H7 (cell line): ENCODE results near the gene TMX3. TPM values are rescaled to one million over a fixed set of nuclear protein-coding genes. Genes with fewer than 3 reads are reported as not detected.

Experiments used
- DNase-seq: peaks from one replicate; pipeline ENCODE4 v3.0.0; 2012
- H3K27me3 ChIP-seq: 2 replicates; pipeline ENCODE4 v1.6.0; 2011; ENCODE audit warnings: mild to moderate bottlenecking, low read length; ENCODE audit not compliant: control insufficient read depth, insufficient read depth
- H3K36me3 ChIP-seq: replicated peaks from 2 replicates; pipeline ENCODE4 v1.5.1; 2011; ENCODE audit warnings: low read length; ENCODE audit not compliant: control insufficient read depth, insufficient read depth
- H3K4me3 ChIP-seq: 2 replicates; pipeline ENCODE4 v1.5.1; 2011; ENCODE audit warnings: low read depth, mild to moderate bottlenecking, control low read depth, low read length, moderate library complexity; ENCODE audit not compliant: insufficient read depth
- total RNA-seq: library from RNA; depleted of rRNA; stranded (reverse); fragments of >200 nt; shearing (Covaris generic); gene quantifications from 2 replicates; pipeline ENCODE4 v1.2.3, GENCODE V29; 2014; rRNA removed

The TMX3 gene
- 18.6 and 26.9 TPM in 2 replicates for total RNA-seq

- peaks cover 16% of the 10 kb centered on the region for H3K36me3 ChIP-seq
- no peaks in the 10 kb centered on the region for H3K27me3 ChIP-seq
- peak; percentile 93 for DNase-seq
- peak within 1 kb of the TSS; percentile 88 for H3K4me3 ChIP-seq
Observed at GRCh38 chr18:68714712-68715496, at the start of gene TMX3. TMX3 (minus strand) TSS chr18:68715108; CDS start chr18:68714981, 127 bp downstream.

- H3K36me3 ChIP-seq, result no peaks in the 10 kb centered on the region
- DNase-seq, result no peak
Observed at GRCh38 chr18:68764016-68764415, 49.1 kb upstream of the TMX3 start.

GRCh38 chr18:68763083-68763482 is 48.2 kb upstream of the TMX3 start:
- no peaks in the 10 kb centered on the region for H3K36me3 ChIP-seq
- H3K27me3 ChIP-seq, result no peaks in the 10 kb centered on the region
- H3K4me3 ChIP-seq, result no peak overlapping the region
- DNase-seq, result no peak

More at GRCh38 chr18:68764016-68764415, 49.1 kb upstream of the TMX3 start:
- no peaks in the 10 kb centered on the region for H3K27me3 ChIP-seq
- no peak overlapping the region for H3K4me3 ChIP-seq

- no peak for DNase-seq
- H3K27me3 ChIP-seq, result no peaks in the 10 kb centered on the region
- no peak overlapping the region for H3K4me3 ChIP-seq
- no peaks in the 10 kb centered on the region for H3K36me3 ChIP-seq
Observed at GRCh38 chr18:68759308-68759707, 44.4 kb upstream of the TMX3 start.

GRCh38 chr18:68757126-68757525 is 42.2 kb upstream of the TMX3 start:
- no peak overlapping the region for H3K4me3 ChIP-seq
- DNase-seq, result no peak
- no peaks in the 10 kb centered on the region for H3K27me3 ChIP-seq
- no peaks in the 10 kb centered on the region for H3K36me3 ChIP-seq

- DNase-seq, result no peak
- H3K27me3 ChIP-seq, result no peaks in the 10 kb centered on the region
Observed at GRCh38 chr18:68742206-68742605, 27.3 kb upstream of the TMX3 start.

GRCh38 chr18:68740966-68741365 is 26.1 kb upstream of the TMX3 start:
- DNase-seq, result no peak
- H3K4me3 ChIP-seq, result no peak overlapping the region
- no peaks in the 10 kb centered on the region for H3K27me3 ChIP-seq
- H3K36me3 ChIP-seq, result no peaks in the 10 kb centered on the region

More at GRCh38 chr18:68742206-68742605, 27.3 kb upstream of the TMX3 start:
- H3K4me3 ChIP-seq, result no peak overlapping the region
- no peaks in the 10 kb centered on the region for H3K36me3 ChIP-seq

GRCh38 chr18:68739462-68739861 is 24.6 kb upstream of the TMX3 start:
- Histone ChIP-seq H3K4me3 (no peak overlapping the region), H3K36me3 (no peaks in the 10 kb centered on the region), H3K27me3 (no peaks in the 10 kb centered on the region)
- DNase-seq, result no peak

GRCh38 chr18:68738564-68738963 is 23.7 kb upstream of the TMX3 start:
- Histone ChIP-seq H3K36me3 (no peaks in the 10 kb centered on the region), H3K27me3 (no peaks in the 10 kb centered on the region), H3K4me3 (no peak overlapping the region)
- no peak for DNase-seq

- no peak overlapping the region for H3K4me3 ChIP-seq
- H3K36me3 ChIP-seq, result no peaks in the 10 kb centered on the region
- H3K27me3 ChIP-seq, result no peaks in the 10 kb centered on the region
- peak; percentile 30 for DNase-seq
Observed at GRCh38 chr18:68735483-68736343, 20.8 kb upstream of the TMX3 start.

GRCh38 chr18:68734308-68734707 is 19.4 kb upstream of the TMX3 start:
- no peak overlapping the region for H3K4me3 ChIP-seq
- H3K36me3 ChIP-seq, result no peaks in the 10 kb centered on the region
- H3K27me3 ChIP-seq, result no peaks in the 10 kb centered on the region
- no peak for DNase-seq

GRCh38 chr18:68733707-68734106 is 18.8 kb upstream of the TMX3 start:
- Histone ChIP-seq H3K27me3 (no peaks in the 10 kb centered on the region), H3K4me3 (no peak overlapping the region), H3K36me3 (no peaks in the 10 kb centered on the region)
- no peak for DNase-seq

GRCh38 chr18:68728081-68728700 is 13.3 kb upstream of the TMX3 start:
- H3K4me3 ChIP-seq, result no peak overlapping the region

GRCh38 chr18:68727506-68727905 is 12.6 kb upstream of the TMX3 start:
- H3K4me3 ChIP-seq, result no peak overlapping the region
- H3K36me3 ChIP-seq, result no peaks in the 10 kb centered on the region
- H3K27me3 ChIP-seq, result no peaks in the 10 kb centered on the region
- DNase-seq, result no peak

More at GRCh38 chr18:68728081-68728700, 13.3 kb upstream of the TMX3 start:
- DNase-seq, result no peak
- no peaks in the 10 kb centered on the region for H3K27me3 ChIP-seq
- H3K36me3 ChIP-seq, result no peaks in the 10 kb centered on the region
